Esophagus muscularis mucosa (tissue), 4 donors: ENCODE data around the gene OGA. TPM values are rescaled to one million over a fixed set of nuclear protein-coding genes. Genes with fewer than 3 reads are reported as not detected.

ENCODE experiments used
- DNase-seq: peaks from one replicate; pipeline ENCODE4 v3.0.0-alpha.2; 2017; ENCODE audit errors: extremely low spot score
- H3K27ac ChIP-seq, 4 donors: fragments of 200-600 bp; sonication (generic); replicated peaks in 1 of 4; 1 replicate in 3 of 4; 2 replicates in 1 of 4; pipeline ENCODE4 v1.5.1; 2016 to 2019; ENCODE audit warnings: mild to moderate bottlenecking in 1 of 4
- H3K27me3 ChIP-seq, 4 donors: fragments of 200-600 bp; sonication (generic); one replicate each; pipeline versions ENCODE4 v1.5.1 to v1.6.0; 2016 to 2019
- H3K36me3 ChIP-seq, 4 donors: fragments of 200-600 bp; sonication (generic); one replicate each; pipeline ENCODE4 v1.5.1; 2016 to 2019
- H3K4me1 ChIP-seq, 4 donors: fragments of 200-600 bp; sonication (generic); one replicate each; pipeline ENCODE4 v1.5.1; 2016 to 2019
- H3K4me3 ChIP-seq, 4 donors: fragments of 200-600 bp; sonication (generic); 1 replicate in 2 of 4; 2 replicates in 2 of 4; pipeline ENCODE4 v1.5.1; 2016 to 2019; ENCODE audit warnings: mild to moderate bottlenecking in 4 of 4, moderate library complexity in 1 of 4
- H3K9me3 ChIP-seq, 4 donors: fragments of 200-600 bp; sonication (generic); 1 replicate in 3 of 4; 2 replicates in 1 of 4; pipeline ENCODE4 v1.5.1; 2016 to 2019
- CTCF ChIP-seq, 3 experiments: fragments of 200-600 bp in 2 of 3; fragments of 450-650 bp in 1 of 3; sonication (generic) in 2 of 3; IDR thresholded peaks; one replicate each; pipeline ENCODE4 v1.5.1; 2017 to 2019; ENCODE audit warnings: antibody characterized with exemption in 3 of 3, mild to moderate bottlenecking in 2 of 3, moderate library complexity in 1 of 3
- EP300 ChIP-seq: sonication (generic); formaldehyde crosslinking; IDR thresholded peaks from one replicate; pipeline ENCODE4 v1.6.1; 2017; ENCODE audit warnings: antibody characterized with exemption
- POLR2A ChIP-seq: fragments of 450-650 bp; IDR thresholded peaks from one replicate; pipeline ENCODE4 v1.6.1; 2017; ENCODE audit warnings: antibody characterized with exemption, moderate library complexity, mild to moderate bottlenecking, low read depth
- POLR2AphosphoS5 ChIP-seq, 2 donors: sonication (generic); formaldehyde crosslinking; IDR thresholded peaks; one replicate each; pipeline ENCODE4 v1.6.1; 2017; ENCODE audit warnings: antibody characterized with exemption in 2 of 2
- WGBS: methylation state at CpG from one replicate; pipeline ENCODE4 v1.1.5; 2018; 5-methylcytosine and 5-hydroxymethylcytosine counted together
- intact Hi-C: fragments of 100-400 bp; cut with DNase I; formaldehyde crosslinking; loops from one replicate; pipeline ENCODE4 v1.15.1; 2023
- total RNA-seq, 4 donors: library from RNA; depleted of rRNA; stranded (reverse); fragments of >200 nt; gene quantifications; one replicate each; pipeline versions ENCODE4 v1.1.0 to v1.2.1, GENCODE V29; 2016

Gene OGA
- total RNA-seq, 4 donors from 2014 or later, result 85.4 to 131 (median 101) TPM

GRCh38 chr10:101759309-101760247 lies 58.7 kb downstream of the OGA start:
- WGBS, result 64% methylated on average over 9 of the region's 12 CpGs
- H3K36me3 ChIP-seq, result no peaks in the 10 kb centered on the region
- no peak overlapping the region for H3K4me3 ChIP-seq
- H3K27ac ChIP-seq, result no peak overlapping the region
- TF ChIP-seq EP300 (no peak), POLR2AphosphoS5 (IDR thresholded peaks at IDR 0.05) (no peak), POLR2A (no peak), CTCF (IDR thresholded peaks at IDR 0.05) (no peak)
- no peaks in the 10 kb centered on the region for H3K4me1 ChIP-seq
- no peak for DNase-seq
- no peaks in the 10 kb centered on the region for H3K9me3 ChIP-seq
- intact Hi-C loops, result no loop called here
- H3K27me3 ChIP-seq, result peaks cover 0 to 58% (median 0%) of the 10 kb centered on the region in 4 donors

- no peak overlapping the region for H3K4me3 ChIP-seq
- no peaks in the 10 kb centered on the region for H3K9me3 ChIP-seq
- DNase-seq, result no peak
- H3K4me1 ChIP-seq, result no peaks in the 10 kb centered on the region
- TF ChIP-seq POLR2AphosphoS5 (IDR thresholded peaks at IDR 0.05), result no peak
- no peak for TF ChIP-seq CTCF (IDR thresholded peaks at IDR 0.05)
- TF ChIP-seq EP300, result no peak
- TF ChIP-seq POLR2A, result no peak
- no peaks in the 10 kb centered on the region for H3K36me3 ChIP-seq
- H3K27me3 ChIP-seq, result peaks cover 0 to 62% (median 0%) of the 10 kb centered on the region in 4 donors
- WGBS, result 77% methylated on average over 2 of the region's 2 CpGs
- H3K27ac ChIP-seq, result no peak overlapping the region
- intact Hi-C loops, result no loop called here
These were observed 59.4 kb downstream of the OGA start for GRCh38 chr10:101758858-101759257.

GRCh38 chr10:101752241-101752640 lies 66.0 kb downstream of the OGA start:
- no peaks in the 10 kb centered on the region for H3K36me3 ChIP-seq
- TF ChIP-seq POLR2AphosphoS5 (IDR thresholded peaks at IDR 0.05) (no peak), POLR2A (no peak), CTCF (IDR thresholded peaks at IDR 0.05) (no peak), EP300 (no peak)
- intact Hi-C loops, result no loop called here
- H3K9me3 ChIP-seq, result no peaks in the 10 kb centered on the region
- H3K27ac ChIP-seq, result no peak overlapping the region
- no peak overlapping the region for H3K4me3 ChIP-seq
- H3K4me1 ChIP-seq, result no peaks in the 10 kb centered on the region
- 74% methylated on average over 3 of the region's 3 CpGs for WGBS
- DNase-seq, result no peak
- peaks cover 0 to 22% (median 0%) of the 10 kb centered on the region in 4 donors for H3K27me3 ChIP-seq

- Histone ChIP-seq H3K36me3 (no peaks in the 10 kb centered on the region), H3K4me1 (no peaks in the 10 kb centered on the region), H3K27me3 (peaks cover 0 to 16% (median 0%) of the 10 kb centered on the region in 4 donors), H3K4me3 (no peak overlapping the region), H3K27ac (no peak overlapping the region), H3K9me3 (no peaks in the 10 kb centered on the region)
- 71% methylated on average over 19 of the region's 19 CpGs for WGBS
- DNase-seq, result no peak
- intact Hi-C loops, result no loop called here
- no peak for TF ChIP-seq CTCF (IDR thresholded peaks at IDR 0.05)
- no peak for TF ChIP-seq EP300
- TF ChIP-seq POLR2AphosphoS5 (IDR thresholded peaks at IDR 0.05), result no peak
- TF ChIP-seq POLR2A, result no peak
These were observed 68.9 kb downstream of the OGA start for GRCh38 chr10:101749047-101750016.
